ENCODE results near the gene TOMM20. TPM values are rescaled to one million over a fixed set of nuclear protein-coding genes. Genes with fewer than 3 reads are reported as not detected.
A peak's percentile ranks its signal among the peaks of the same experiment; 100 is the strongest.
"Not testable (repeated sequence)": the region's sequence is repeated elsewhere in the genome, so short reads cannot be mapped to it uniquely, and the experiment has no call there.

The TOMM20 gene
- total RNA-seq, 1 experiment from 2014 or later = 172 TPM

DNA sequence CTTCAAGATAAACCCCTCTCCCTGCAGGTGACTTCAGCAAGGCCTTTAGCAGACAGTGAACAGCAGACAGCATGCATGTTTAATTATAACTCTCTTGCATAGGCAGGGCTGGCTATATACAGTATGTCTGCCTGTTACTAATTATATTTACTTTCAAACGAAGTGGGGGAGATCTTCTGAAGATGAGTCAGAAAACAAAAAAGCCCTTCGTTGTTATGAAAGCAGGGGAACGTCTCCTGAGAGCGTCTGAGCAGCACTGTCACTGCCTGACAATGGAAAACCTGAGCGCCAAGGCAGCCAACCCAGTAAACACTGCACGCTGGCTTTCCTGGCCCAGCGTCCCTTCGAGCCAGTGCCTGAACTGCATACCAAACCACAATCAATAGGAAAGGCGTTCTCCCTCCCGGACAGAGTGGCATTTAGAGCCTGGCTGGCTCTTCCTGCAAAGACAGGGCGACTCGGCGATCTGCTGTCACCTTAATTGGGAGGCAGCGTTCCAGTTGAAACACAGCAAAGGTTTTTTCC, 54.1 kb downstream of the TOMM20 start:
- no peaks in the 10 kb centered on the region for H3K36me3 ChIP-seq (replicated peaks; ENCODE audit: control insufficient read depth, insufficient read depth, low read length)
- no peak overlapping the region for H3K4me3 ChIP-seq (ENCODE audit: insufficient read depth, low read depth, low read length)
- DNase-seq = no peak
- H3K27me3 ChIP-seq (ENCODE audit: control insufficient read depth, insufficient read depth, low read length) = no peaks in the 10 kb centered on the region

DNA sequence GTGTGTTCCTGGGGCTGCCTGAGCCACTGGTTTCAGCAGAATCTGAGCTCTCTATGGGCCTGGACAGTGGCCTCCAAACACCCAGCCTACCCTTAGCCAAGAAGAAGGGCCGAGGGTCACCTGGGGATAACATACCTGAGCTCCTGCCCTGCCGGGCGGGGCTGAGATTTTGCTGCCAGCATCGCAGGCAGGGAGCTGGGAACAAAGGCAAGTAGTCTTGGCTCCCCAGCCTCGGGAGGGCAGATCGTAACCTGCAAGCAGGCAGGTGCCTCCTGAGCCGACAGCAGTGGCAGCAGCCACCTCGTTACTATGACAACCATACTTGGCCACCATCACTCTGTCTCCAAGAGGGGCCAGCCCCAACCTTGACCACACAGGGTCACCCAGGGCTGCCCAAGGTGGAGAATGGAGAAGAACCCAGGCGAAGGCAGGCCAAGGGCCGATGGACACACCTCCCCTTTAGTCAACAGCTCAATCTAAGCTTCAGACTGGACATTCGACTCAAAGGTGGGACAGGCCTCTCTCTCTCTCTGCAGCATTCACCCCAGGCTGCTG, 54.6 kb downstream of the TOMM20 start:
- peak; percentile 40 for DNase-seq
- Histone ChIP-seq H3K4me3 (ENCODE audit: insufficient read depth, low read depth, low read length) (no peak overlapping the region), H3K36me3 (replicated peaks; ENCODE audit: control insufficient read depth, insufficient read depth, low read length) (no peaks in the 10 kb centered on the region), H3K27me3 (ENCODE audit: control insufficient read depth, insufficient read depth, low read length) (no peaks in the 10 kb centered on the region)

DNA sequence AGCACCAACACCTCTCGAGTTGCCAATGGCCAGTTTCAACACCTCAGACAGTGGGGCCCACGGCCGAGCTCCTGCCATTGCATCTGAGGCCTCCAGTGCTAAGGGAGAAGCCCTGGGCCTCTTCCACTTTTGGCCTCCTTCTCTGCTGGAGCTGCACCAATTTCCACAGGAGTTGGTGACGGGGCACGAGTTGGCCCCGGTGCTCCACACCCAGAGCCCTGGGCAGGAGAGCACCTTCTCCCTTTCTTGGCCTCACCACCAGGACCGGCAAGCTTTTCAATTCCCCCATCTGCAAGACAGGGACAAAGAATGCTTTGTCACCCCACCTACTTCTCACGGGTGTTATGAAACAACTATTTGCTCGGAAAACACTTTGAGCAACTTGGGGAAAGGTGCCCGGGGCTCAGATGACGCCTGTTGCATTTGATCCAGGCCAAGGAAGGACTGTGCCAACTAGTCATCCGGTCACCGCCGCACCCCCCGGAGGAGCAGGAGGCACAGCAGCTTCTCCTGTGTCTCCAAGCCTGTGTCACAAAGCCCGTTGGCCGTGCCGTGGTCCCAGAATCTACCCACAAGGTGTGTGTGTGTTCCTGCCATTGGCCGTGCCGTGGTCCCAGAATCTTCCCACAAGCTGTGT, 55.2 kb downstream of the TOMM20 start:
- DNase-seq = no peak
- H3K27me3 ChIP-seq (ENCODE audit: control insufficient read depth, insufficient read depth, low read length) = no peaks in the 10 kb centered on the region

DNA sequence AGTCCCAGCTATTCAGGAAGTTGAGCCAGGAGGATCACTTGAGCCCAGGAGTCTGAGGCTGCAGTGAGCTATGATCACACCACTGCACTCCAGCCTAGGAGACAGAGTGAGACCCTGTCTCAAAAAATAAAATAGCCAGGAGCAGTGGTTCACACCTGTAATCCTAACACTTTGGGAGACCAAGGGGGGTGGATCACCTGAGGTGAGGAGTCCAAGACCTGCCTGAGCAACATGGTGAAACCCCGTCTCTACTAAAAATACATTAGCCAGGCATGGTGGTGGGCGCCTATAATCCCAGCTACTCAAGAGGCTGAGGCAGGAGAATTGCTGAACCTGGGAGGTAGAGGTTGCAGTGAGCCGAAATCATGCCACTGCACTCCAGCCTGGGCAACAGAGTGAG, 56.1 kb downstream of the TOMM20 start:
- not testable (repeated sequence) for H3K4me3 ChIP-seq (ENCODE audit: insufficient read depth, low read depth, low read length); H3K36me3 ChIP-seq (replicated peaks; ENCODE audit: control insufficient read depth, insufficient read depth, low read length); DNase-seq; H3K27me3 ChIP-seq (ENCODE audit: control insufficient read depth, insufficient read depth, low read length)

More for the DNA sequence above, 55.2 kb downstream of the TOMM20 start:
- H3K4me3 ChIP-seq (ENCODE audit: insufficient read depth, low read depth, low read length) = no peak overlapping the region
- H3K36me3 ChIP-seq (replicated peaks; ENCODE audit: control insufficient read depth, insufficient read depth, low read length) = no peaks in the 10 kb centered on the region

DNA sequence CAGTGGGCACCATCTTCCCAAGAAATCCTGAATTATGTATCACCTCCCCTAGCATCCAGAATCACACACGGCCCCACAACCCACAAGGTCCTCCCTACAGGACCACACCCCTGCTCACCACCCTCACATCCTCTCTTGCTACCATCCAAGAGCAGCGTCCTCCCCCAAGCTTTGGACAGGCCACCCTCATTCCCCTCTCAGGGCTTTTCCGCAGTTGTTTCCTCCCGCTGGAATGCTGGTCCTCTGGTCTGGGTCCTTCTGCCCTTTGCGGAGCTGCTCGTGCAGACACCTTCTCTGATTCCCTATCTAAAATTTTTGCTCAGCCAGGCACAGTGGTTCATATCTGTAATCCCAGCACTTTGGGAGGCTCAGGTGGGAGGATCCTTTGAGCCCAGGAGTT, 56.5 kb downstream of the TOMM20 start:
- no peak for DNase-seq
- Histone ChIP-seq H3K4me3 (ENCODE audit: insufficient read depth, low read depth, low read length) (no peak overlapping the region), H3K36me3 (replicated peaks; ENCODE audit: control insufficient read depth, insufficient read depth, low read length) (no peaks in the 10 kb centered on the region), H3K27me3 (ENCODE audit: control insufficient read depth, insufficient read depth, low read length) (no peaks in the 10 kb centered on the region)

DNA sequence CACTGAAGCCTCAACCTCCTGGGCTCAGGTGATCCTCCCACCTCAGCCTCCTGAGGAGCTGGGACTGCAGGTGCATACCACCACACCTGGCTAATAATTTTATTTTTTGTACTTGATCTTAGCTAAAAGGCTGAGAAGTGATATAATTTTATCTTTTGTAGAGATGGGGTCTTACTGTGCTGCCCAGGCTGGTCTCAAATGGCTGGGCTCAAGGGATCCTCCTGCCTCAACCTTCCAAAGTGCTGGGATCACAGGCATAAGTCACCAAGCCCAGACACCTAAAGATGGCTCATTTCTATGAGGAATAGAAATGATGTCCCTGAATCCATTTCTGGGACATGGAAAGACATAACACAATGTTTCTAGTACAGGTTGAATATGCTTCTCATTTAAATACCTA, 57.8 kb downstream of the TOMM20 start:
- DNase-seq = no peak
- Histone ChIP-seq H3K36me3 (replicated peaks; ENCODE audit: control insufficient read depth, insufficient read depth, low read length) (no peaks in the 10 kb centered on the region), H3K27me3 (ENCODE audit: control insufficient read depth, insufficient read depth, low read length) (no peaks in the 10 kb centered on the region), H3K4me3 (ENCODE audit: insufficient read depth, low read depth, low read length) (no peak overlapping the region)

DNA sequence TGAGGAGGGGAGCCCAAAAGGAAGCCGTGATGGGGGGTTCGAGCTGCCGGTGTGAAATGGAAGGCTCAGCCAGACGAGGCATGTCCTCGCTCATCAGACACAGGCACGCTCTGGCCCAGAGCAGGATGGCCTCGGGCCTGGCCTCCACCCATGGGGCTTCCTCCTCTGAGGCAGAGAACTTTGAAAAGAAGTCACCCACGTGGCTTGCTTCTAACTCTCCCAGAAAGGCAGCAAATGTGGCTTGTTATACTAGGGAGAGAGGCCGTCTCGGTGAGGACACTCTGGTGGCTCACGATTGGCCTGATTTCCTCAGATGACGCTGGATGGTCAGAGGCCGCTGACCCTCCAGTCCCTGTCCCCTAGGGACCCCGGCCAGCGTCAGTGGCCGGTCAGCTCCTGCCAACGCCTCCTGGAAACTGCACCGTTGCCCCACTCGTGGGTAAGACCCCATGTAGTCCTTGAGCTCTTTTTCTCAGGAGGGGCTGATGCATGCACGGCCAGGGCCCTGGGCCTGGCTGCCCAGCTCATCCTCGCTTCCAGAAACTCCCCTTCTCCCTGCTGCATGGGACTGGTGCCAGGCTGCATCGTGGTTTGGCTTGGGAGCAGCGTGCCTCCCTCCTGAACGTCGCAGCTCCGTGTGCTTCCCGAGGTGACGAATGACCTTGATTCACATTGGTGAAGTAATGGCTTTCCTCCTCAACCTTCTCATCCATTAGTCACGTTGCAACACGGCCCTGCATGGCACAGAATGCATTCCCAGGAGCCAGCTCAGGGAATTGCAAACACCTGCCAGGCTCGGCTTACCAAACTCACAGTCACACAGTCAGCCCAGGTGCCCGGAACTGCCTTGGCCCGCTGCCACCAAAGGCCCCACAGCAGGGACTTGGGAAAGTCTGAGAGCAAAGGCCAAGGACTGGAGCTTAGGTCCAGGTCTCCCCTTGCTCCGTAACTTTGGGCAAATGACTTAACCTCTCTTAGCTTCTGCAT, 58.8 kb downstream of the TOMM20 start:
- no peaks in the 10 kb centered on the region for H3K27me3 ChIP-seq (ENCODE audit: control insufficient read depth, insufficient read depth, low read length)
- H3K36me3 ChIP-seq (replicated peaks; ENCODE audit: control insufficient read depth, insufficient read depth, low read length) = no peaks in the 10 kb centered on the region
- H3K4me3 ChIP-seq (ENCODE audit: insufficient read depth, low read depth, low read length) = no peak overlapping the region
- DNase-seq = no peak

DNA sequence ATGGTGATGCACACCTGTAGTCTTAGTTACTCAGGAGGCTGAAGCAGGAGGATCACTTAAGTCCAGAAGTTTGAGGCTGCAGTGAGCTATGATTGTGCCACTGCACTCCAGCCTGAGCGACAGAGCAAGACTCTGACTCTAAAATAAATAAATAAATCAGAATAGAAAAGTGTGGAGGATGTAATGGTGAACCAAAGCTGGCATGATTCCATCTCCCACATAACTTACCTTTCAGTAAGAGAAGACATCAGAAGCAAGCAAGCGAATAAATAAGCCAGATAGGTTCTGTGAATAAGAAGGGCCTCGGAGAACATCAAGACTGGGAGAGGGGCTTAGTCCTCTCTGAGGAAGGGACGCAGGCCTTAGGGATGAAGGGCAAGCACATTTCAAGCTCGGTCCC, 59.5 kb downstream of the TOMM20 start:
- DNase-seq = no peak
- Histone ChIP-seq H3K36me3 (replicated peaks; ENCODE audit: control insufficient read depth, insufficient read depth, low read length) (no peaks in the 10 kb centered on the region), H3K27me3 (ENCODE audit: control insufficient read depth, insufficient read depth, low read length) (no peaks in the 10 kb centered on the region), H3K4me3 (ENCODE audit: insufficient read depth, low read depth, low read length) (no peak overlapping the region)

DNA sequence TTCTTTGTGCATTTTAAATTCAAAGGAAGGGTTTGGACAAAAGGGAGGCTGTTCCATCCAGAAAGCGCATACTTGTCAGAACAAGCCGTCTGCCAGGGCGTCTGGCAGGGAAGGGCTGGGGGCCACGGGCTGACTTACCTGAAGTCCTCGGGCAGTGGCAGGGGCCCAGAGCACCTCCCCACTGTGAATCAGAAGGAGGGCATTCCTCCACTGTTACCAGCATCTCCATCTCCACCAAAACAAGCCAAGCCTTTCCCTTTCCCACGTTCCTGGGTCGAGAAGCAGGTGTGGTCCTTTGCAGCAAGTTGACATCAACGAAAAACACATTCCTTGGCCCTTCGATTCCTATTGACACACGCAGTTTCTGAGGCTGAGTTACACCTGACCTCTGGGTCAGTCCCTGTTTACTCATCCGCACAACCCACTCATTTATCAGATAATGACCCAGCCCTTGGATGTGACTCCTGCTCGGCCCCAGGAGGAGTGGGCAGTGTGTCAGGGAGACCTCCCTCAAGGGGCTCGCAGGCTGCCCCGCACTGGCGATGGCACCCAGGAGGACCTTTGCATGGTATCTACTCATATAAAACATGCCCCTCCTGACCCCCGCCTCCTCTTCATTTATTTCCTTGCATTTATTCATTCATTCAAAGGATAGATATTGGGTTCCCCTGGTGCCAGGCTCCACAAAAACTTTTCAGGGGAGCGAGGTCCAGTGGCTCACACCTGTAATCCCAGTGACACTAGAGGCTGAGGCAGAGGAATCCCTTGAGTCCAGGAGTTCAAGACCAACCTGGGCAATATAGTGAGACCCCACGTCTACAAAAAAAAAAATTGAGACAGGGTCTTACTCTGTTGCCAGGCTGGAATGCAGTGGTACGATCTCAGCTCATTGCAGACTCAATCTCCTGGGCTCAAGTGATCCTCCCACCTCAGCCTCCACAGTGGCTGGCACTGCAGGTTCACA, 60.2 kb downstream of the TOMM20 start:
- no peak for DNase-seq
- Histone ChIP-seq H3K27me3 (ENCODE audit: control insufficient read depth, insufficient read depth, low read length) (no peaks in the 10 kb centered on the region), H3K36me3 (replicated peaks; ENCODE audit: control insufficient read depth, insufficient read depth, low read length) (no peaks in the 10 kb centered on the region), H3K4me3 (ENCODE audit: insufficient read depth, low read depth, low read length) (no peak overlapping the region)

DNA sequence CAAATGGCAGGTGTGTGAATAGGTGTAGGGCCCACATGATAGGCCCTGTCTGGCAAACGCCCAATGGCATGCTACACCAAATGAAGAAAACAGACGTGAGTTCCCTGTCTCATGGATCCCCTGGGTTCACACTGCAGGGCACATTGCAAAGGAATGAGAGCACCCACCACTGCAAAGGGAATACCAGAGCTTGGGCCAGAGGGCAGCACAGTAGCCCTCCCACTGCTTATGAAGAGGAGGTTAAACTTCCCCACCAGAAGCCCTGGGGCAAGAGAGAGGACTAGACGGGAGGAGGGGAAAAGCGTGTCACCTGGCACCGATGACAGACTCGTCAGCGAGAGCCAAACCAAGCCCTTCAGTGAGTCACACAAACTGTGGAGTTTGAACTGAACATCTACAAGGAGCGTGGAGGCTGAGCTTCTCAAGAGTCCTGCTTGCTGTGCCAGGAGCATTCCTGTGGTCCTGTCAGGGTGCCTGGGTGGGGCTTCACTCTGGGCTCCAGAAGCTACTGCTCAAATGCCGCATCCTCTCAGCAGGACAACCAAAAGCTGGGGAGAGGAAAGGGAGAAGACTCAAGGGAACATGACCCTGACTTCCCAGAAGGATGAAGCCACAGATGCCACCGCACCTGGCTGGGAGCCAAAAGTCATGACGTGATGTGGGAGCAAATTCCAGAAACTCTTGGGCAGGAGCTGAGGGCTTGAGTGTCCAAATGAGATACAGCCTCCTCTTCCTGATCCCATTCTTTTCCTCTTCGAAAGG, 61.1 kb downstream of the TOMM20 start:
- no peaks in the 10 kb centered on the region for H3K27me3 ChIP-seq (ENCODE audit: control insufficient read depth, insufficient read depth, low read length)
- no peak overlapping the region for H3K4me3 ChIP-seq (ENCODE audit: insufficient read depth, low read depth, low read length)
- no peak for DNase-seq
- H3K36me3 ChIP-seq (replicated peaks; ENCODE audit: control insufficient read depth, insufficient read depth, low read length) = no peaks in the 10 kb centered on the region

DNA sequence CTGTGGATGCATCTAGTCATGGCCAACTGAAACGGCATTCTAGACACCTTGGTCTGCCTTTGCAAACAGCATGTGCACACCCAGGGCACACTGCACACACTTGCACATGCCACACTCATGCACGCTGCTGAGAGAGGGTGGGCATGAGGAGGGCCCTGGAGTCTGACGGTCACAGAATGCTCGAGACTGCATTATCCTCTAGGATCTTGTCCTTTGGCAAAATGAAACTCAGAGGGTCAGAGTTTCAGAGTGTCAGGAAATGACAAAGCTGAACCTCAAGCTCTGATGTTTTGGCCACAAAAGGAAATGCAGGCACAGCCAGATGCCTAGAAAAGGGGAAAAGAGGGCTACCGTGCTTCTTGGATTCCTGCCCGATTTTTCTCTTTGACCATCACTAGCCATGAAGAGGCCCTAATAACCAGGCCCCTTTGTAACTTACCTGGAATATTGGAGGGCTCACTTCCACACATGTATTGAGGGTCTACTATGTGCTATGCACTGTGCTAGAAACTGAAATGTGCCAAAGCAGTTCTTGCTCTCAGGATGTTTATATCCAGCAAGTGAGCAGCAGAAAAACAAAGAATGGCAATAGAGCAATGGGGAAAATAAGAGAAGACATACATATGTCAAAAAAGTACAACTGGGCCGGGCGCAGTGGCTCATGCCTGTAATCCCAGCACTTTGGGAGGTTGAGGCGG, 65.4 kb downstream of the TOMM20 start:
- Histone ChIP-seq H3K36me3 (replicated peaks; ENCODE audit: control insufficient read depth, insufficient read depth, low read length) (no peaks in the 10 kb centered on the region), H3K27me3 (ENCODE audit: control insufficient read depth, insufficient read depth, low read length) (no peaks in the 10 kb centered on the region), H3K4me3 (ENCODE audit: insufficient read depth, low read depth, low read length) (no peak overlapping the region)
- DNase-seq = no peak

DNA sequence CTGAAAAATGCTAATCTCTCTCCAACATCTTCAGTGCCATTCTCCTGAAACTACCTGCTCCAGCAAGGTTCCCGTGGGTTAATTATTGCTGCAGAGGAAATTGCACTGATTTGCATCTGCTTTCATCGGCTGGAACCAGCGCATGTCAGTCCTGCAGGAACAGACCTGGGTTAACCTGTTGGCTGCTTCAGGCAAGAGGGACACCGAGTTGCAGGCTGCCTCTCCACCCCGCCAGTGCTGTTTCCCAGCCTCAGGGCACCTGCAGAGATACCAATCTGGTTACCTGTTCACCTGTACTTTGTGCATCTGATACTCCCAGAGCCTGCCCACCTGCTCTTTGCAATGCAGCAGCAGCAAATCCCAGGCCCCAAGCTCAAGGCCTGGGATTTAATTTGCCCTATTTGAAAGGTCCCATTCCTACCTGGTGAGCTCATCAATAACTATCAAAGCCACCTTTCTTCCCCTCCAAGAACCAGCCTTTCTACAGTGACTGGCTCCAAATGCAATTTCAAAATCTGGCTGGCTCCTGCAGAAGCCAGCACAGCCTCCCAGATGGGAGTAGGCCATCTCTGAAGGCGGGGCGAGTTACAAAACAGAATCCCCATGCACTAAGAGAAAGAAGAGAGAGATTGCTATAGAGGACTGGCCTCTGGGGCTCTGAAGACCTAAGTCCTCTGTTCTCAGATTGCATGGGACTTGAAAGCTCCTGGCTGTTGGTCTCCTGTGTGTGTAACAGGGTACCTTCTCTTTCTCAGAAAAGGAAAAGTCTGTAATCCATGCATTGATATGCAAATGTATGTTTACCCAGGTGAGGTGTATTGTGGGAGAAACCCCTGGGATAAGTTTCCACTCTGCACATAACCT, 67.8 kb downstream of the TOMM20 start:
- peak; percentile 64 for DNase-seq
- Histone ChIP-seq H3K4me3 (ENCODE audit: insufficient read depth, low read depth, low read length) (no peak overlapping the region), H3K36me3 (replicated peaks; ENCODE audit: control insufficient read depth, insufficient read depth, low read length) (no peaks in the 10 kb centered on the region)

More for the DNA sequence above, 67.8 kb downstream of the TOMM20 start:
- no peaks in the 10 kb centered on the region for H3K27me3 ChIP-seq (ENCODE audit: control insufficient read depth, insufficient read depth, low read length)

All from H7 (cell line).